HepG2 (cell line): ENCODE results near the gene SYPL2. TPM values are rescaled to one million over a fixed set of nuclear protein-coding genes. Genes with fewer than 3 reads are reported as not detected.

ENCODE experiments used
- ATRX ChIP-seq: sonication (generic); formaldehyde crosslinking; IDR thresholded peaks from 2 replicates; pipeline ENCODE4 v1.4.0; 2020; ENCODE audit warnings: missing genetic modification reagents, borderline replicate concordance
- CEBPB ChIP-seq: IDR thresholded peaks from 2 replicates; pipeline ENCODE4 v1.6.1; 2011; ENCODE audit warnings: low read depth, low read length, improper control_type of control experiment, borderline replicate concordance
- CHCHD3 ChIP-seq: sonication (generic); formaldehyde crosslinking; IDR thresholded peaks from 2 replicates; pipeline ENCODE4 v1.8.0; 2022; ENCODE audit warnings: mild to moderate bottlenecking, missing genetic modification reagents, moderate library complexity
- FOXP1 ChIP-seq, 2 experiments: fragments of 450-650 bp in 1 of 2; IDR thresholded peaks; 2 replicates each; pipeline ENCODE4 v1.6.1; 2017 to 2018; ENCODE audit warnings: antibody characterized with exemption in 1 of 2
- GPBP1L1 ChIP-seq: sonication (generic); formaldehyde crosslinking; IDR thresholded peaks from 2 replicates; pipeline ENCODE4 v1.5.0; 2020; ENCODE audit warnings: mild to moderate bottlenecking, missing genetic modification reagents
- MAFF ChIP-seq: IDR thresholded peaks from 2 replicates; pipeline ENCODE4 v1.6.1; 2011; ENCODE audit warnings: low read depth, low read length, improper control_type of control experiment
- MBD4 ChIP-seq: IDR thresholded peaks from 2 replicates; pipeline ENCODE4 v1.6.1; 2012; ENCODE audit warnings: low read length, inconsistent platforms, borderline replicate concordance
- MTA1 ChIP-seq: sonication (generic); formaldehyde crosslinking; IDR thresholded peaks from 2 replicates; pipeline ENCODE4 v1.4.0; 2020; ENCODE audit warnings: missing genetic modification reagents, mild to moderate bottlenecking, borderline replicate concordance
- NKX3-1 ChIP-seq: sonication (generic); formaldehyde crosslinking; IDR thresholded peaks from 2 replicates; pipeline ENCODE4 v1.5.0; 2020; ENCODE audit warnings: missing genetic modification reagents
- NPAS2 ChIP-seq: sonication (generic); formaldehyde crosslinking; IDR thresholded peaks from 2 replicates; pipeline ENCODE4 v1.8.0; 2022; ENCODE audit warnings: mild to moderate bottlenecking, missing genetic modification reagents, borderline replicate concordance
- RNF219 ChIP-seq: sonication (generic); formaldehyde crosslinking; IDR thresholded peaks from 2 replicates; pipeline ENCODE4 v1.5.0; 2020; ENCODE audit warnings: mild to moderate bottlenecking, missing genetic modification reagents
- STAG1 ChIP-seq: sonication (generic); formaldehyde crosslinking; IDR thresholded peaks from 2 replicates; pipeline ENCODE4 v1.4.0; 2020; ENCODE audit warnings: missing genetic modification reagents
- XBP1 ChIP-seq: sonication (generic); formaldehyde crosslinking; IDR thresholded peaks from 2 replicates; pipeline ENCODE4 v1.5.0; 2020; ENCODE audit warnings: missing genetic modification reagents
- ZBTB21 ChIP-seq: sonication (generic); formaldehyde crosslinking; IDR thresholded peaks from 2 replicates; pipeline ENCODE4 v1.4.0; 2020; ENCODE audit warnings: missing genetic modification reagents
- ZFP41 ChIP-seq: sonication (generic); formaldehyde crosslinking; IDR thresholded peaks from 2 replicates; pipeline ENCODE4 v1.4.0; 2020; ENCODE audit warnings: mild to moderate bottlenecking, missing genetic modification reagents, borderline replicate concordance
- ZNF292 ChIP-seq: sonication (generic); formaldehyde crosslinking; IDR thresholded peaks from 2 replicates; pipeline ENCODE4 v1.8.1; 2022; ENCODE audit warnings: mild to moderate bottlenecking, low read depth, missing genetic modification reagents, borderline replicate concordance
- ZNF430 ChIP-seq: sonication (generic); formaldehyde crosslinking; IDR thresholded peaks from 2 replicates; pipeline ENCODE4 v1.9.0; 2021; ENCODE audit warnings: mild to moderate bottlenecking, missing genetic modification reagents
- ZNF550 ChIP-seq: sonication (generic); formaldehyde crosslinking; IDR thresholded peaks from 2 replicates; pipeline ENCODE4 v1.4.0; 2020; ENCODE audit warnings: mild to moderate bottlenecking, missing genetic modification reagents, borderline replicate concordance
- polyA plus RNA-seq, 8 experiments: library from polyadenylated mRNA; depleted of rRNA in 3 of 8; stranded (reverse) in 7 of 8; unstranded in 1 of 8; fragments of >200 nt; fragmentation: Illumina TruSeq in 4 of 8; extraction: Trizol in 4 of 8; gene quantifications; 2 replicates each; pipeline versions ENCODE4 v1.2.1 to v1.2.3, GENCODE V29; 2011 to 2016; ENCODE audit warnings: low read depth in 4 of 8, missing spikeins in 1 of 8, mixed read lengths in 1 of 8; ENCODE audit not compliant: insufficient read depth in 1 of 8
- total RNA-seq, 5 experiments: library from RNA; depleted of rRNA; stranded (reverse); fragments of >200 nt; fragmentation: Illumina TruSeq; extraction: Trizol; gene quantifications; 2 replicates each; pipeline ENCODE4 v1.2.3, GENCODE V29; 2016; ENCODE audit warnings: low read depth in 1 of 5
- TF ChIP-seq, protein P1 (sequence below): IDR thresholded peaks from 2 replicates; pipeline ENCODE4 v1.6.1; 2016; ENCODE audit warnings: mild to moderate bottlenecking
- TF ChIP-seq, protein P2 (sequence below): sonication (generic); formaldehyde crosslinking; IDR thresholded peaks from 2 replicates; pipeline ENCODE4 v1.9.0; 2021; ENCODE audit warnings: missing genetic modification reagents, mild to moderate bottlenecking, borderline replicate concordance
- TF ChIP-seq, protein P3 (sequence below): sonication (generic); formaldehyde crosslinking; IDR thresholded peaks from 2 replicates; pipeline ENCODE4 v1.8.1; 2023; ENCODE audit warnings: missing genetic modification reagents, inconsistent platforms, borderline replicate concordance

SYPL2 gene
- total and polyA plus RNA-seq, 2 of the 13 experiments (the other 11 are each of a cell fraction or from before 2014, with no cell fraction given): 0.17 to 0.24 TPM

- TF ChIP-seq, protein P1, sequence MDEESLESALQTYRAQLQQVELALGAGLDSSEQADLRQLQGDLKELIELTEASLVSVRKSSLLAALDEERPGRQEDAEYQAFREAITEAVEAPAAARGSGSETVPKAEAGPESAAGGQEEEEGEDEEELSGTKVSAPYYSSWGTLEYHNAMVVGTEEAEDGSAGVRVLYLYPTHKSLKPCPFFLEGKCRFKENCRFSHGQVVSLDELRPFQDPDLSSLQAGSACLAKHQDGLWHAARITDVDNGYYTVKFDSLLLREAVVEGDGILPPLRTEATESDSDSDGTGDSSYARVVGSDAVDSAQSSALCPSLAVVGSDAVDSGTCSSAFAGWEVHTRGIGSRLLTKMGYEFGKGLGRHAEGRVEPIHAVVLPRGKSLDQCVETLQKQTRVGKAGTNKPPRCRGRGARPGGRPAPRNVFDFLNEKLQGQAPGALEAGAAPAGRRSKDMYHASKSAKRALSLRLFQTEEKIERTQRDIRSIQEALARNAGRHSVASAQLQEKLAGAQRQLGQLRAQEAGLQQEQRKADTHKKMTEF (CRISPR knock-in tag): peak; percentile 85
- TF ChIP-seq MAFF (no peak), MBD4 (no peak), ZNF430 (no peak), NPAS2 (CRISPR knock-in tag) (no peak), ZNF550 (CRISPR knock-in tag) (no peak), STAG1 (CRISPR knock-in tag) (no peak), ZFP41 (CRISPR knock-in tag) (no peak), MTA1 (no peak), RNF219 (CRISPR knock-in tag) (no peak), ZBTB21 (CRISPR knock-in tag) (no peak), CEBPB (no peak), GPBP1L1 (no peak), ATRX (CRISPR knock-in tag) (no peak), ZNF292 (no peak; the same call in 1 of the 2 replicates), XBP1 (no peak), FOXP1 (IDR thresholded peaks at IDR 0.05) (no peak), FOXP1 (CRISPR knock-in tag; IDR thresholded peaks at IDR 0.05) (no peak), CHCHD3 (CRISPR knock-in tag) (no peak), NKX3-1 (CRISPR knock-in tag) (no peak)
- TF ChIP-seq, protein P2, sequence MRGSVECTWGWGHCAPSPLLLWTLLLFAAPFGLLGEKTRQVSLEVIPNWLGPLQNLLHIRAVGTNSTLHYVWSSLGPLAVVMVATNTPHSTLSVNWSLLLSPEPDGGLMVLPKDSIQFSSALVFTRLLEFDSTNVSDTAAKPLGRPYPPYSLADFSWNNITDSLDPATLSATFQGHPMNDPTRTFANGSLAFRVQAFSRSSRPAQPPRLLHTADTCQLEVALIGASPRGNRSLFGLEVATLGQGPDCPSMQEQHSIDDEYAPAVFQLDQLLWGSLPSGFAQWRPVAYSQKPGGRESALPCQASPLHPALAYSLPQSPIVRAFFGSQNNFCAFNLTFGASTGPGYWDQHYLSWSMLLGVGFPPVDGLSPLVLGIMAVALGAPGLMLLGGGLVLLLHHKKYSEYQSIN: no peak
- TF ChIP-seq, protein P3, sequence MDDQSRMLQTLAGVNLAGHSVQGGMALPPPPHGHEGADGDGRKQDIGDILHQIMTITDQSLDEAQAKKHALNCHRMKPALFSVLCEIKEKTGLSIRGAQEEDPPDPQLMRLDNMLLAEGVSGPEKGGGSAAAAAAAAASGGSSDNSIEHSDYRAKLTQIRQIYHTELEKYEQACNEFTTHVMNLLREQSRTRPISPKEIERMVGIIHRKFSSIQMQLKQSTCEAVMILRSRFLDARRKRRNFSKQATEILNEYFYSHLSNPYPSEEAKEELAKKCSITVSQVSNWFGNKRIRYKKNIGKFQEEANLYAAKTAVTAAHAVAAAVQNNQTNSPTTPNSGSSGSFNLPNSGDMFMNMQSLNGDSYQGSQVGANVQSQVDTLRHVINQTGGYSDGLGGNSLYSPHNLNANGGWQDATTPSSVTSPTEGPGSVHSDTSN: no peak
Observed at GRCh38 chr1:109426281-109427170, 39.8 kb upstream of the SYPL2 start, which contains the start of gene PSMA5 (continued).
